HG02588 (cell line): ENCODE results near the gene OPN4.

Source experiments
- ATAC-seq: cut with Tn5 transposase; IDR thresholded peaks from one replicate; pipeline ENCODE4 v1.9.1; 2021; ENCODE audit warnings: mild to moderate bottlenecking, moderate library complexity; ENCODE audit not compliant: unreplicated experiment

OPN4 gene

GRCh38 chr10:86715836-86716235 lies 61.5 kb downstream of the OPN4 start:
- ATAC-seq, result no peak
